Measurements from ENCODE around the gene SLC6A20. TPM values are rescaled to one million over a fixed set of nuclear protein-coding genes. Genes with fewer than 3 reads are reported as not detected.

The SLC6A20 gene
- total and polyA plus RNA-seq, 2 of the 13 experiments (the other 11 are each of a cell fraction or from before 2014, with no cell fraction given) = not detected

- ChIA-PET CTCF (ENCODE audit: low intra/inter-chr PET ratio, low total read pairs) (no interaction called here), POLR2A (no interaction called here)
- H3K4me2 ChIP-seq (ENCODE audit: low read depth, low read length) = no peak overlapping the region
- no peak overlapping the region for H2AFZ ChIP-seq (ENCODE audit: low read length)
- H3K4me3 ChIP-seq (replicated peaks in 1 of 3; ENCODE audit: insufficient read depth in 1 of 3, low read depth in 2 of 3, low read length in 3 of 3) = no peak overlapping the region
- H3K9ac ChIP-seq (ENCODE audit: insufficient read depth, low read depth, low read length) = no peak overlapping the region
- in situ Hi-C loops (cut with HindIII; ENCODE audit: extremely low pct_ligation_motif_present, low pct_unique_long_range_greater_than_20kb) (no loop called here), intact Hi-C loops (cut with micrococcal nuclease; ENCODE audit: unreplicated experiment) (no loop called here)
- ATAC-seq = no peak
- H3K27me3 ChIP-seq (ENCODE audit: control insufficient read depth in 1 of 2, insufficient read depth in 2 of 2, low read length in 2 of 2) = no peaks in the 10 kb centered on the region
- H3K9me3 ChIP-seq (ENCODE audit: low read length) = peaks cover 7% of the 10 kb centered on the region; the same call in 1 of the 2 replicates
- no peaks in the 10 kb centered on the region for H3K79me2 ChIP-seq (ENCODE audit: insufficient read depth, low read length)
- no peaks in the 10 kb centered on the region for H4K20me1 ChIP-seq (ENCODE audit: insufficient read depth, low read length)
- FAIRE-seq = no peak
- no peak overlapping the region for H3K27ac ChIP-seq (ENCODE audit: extremely low read length, insufficient read depth, low read length)
- WGBS (ENCODE audit: low lambda C conversion rate) = 44% methylated on average over 4 of the region's 4 CpGs
- H3K36me3 ChIP-seq (replicated peaks in 1 of 2; ENCODE audit: control insufficient read depth in 1 of 2, insufficient read depth in 2 of 2, low read length in 2 of 2) = no peaks in the 10 kb centered on the region; a peak in 3 of 5 replicates
- TF ChIP-seq MLX (CRISPR knock-in tag; IDR thresholded peaks at IDR 0.05) (no peak), ATM (IDR thresholded peaks at IDR 0.05; ENCODE audit: borderline replicate concordance) (no peak), SRF (IDR thresholded peaks at IDR 0.05; ENCODE audit: low read depth, low read length) (no peak), ZNF17 (CRISPR knock-in tag; IDR thresholded peaks at IDR 0.05) (no peak), ZNF597 (CRISPR knock-in tag; IDR thresholded peaks at IDR 0.05) (no peak), ARID4A (CRISPR knock-in tag; IDR thresholded peaks at IDR 0.05; ENCODE audit: borderline replicate concordance) (no peak), NCOA1 (CRISPR knock-in tag; IDR thresholded peaks at IDR 0.05) (no peak), ARNT (IDR thresholded peaks at IDR 0.05) (no peak), RNF219 (CRISPR knock-in tag; IDR thresholded peaks at IDR 0.05) (no peak), GTF2F1 (IDR thresholded peaks at IDR 0.05; ENCODE audit: low read length) (no peak), HHEX (CRISPR knock-in tag; IDR thresholded peaks at IDR 0.05) (no peak)
- no peak for DNase-seq (ENCODE audit: low spot score)
- no TSS peak for BruUV-seq (replicated peaks)
- no peaks in the 10 kb centered on the region for H3K4me1 ChIP-seq (ENCODE audit: insufficient read depth, low read length)
Measured at GRCh38 chr3:45817831-45818522, 21.6 kb upstream of the SLC6A20 start.
